EL (cell line): ENCODE results near the gene EPGN.
A peak's percentile ranks its signal among the peaks of the same experiment; 100 is the strongest.

Source experiments
- DNase-seq: peaks from one replicate; pipeline ENCODE4 v3.0.0-alpha.2; 2016

The EPGN gene, protein sequence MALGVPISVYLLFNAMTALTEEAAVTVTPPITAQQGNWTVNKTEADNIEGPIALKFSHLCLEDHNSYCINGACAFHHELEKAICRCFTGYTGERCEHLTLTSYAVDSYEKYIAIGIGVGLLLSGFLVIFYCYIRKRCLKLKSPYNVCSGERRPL

DNA sequence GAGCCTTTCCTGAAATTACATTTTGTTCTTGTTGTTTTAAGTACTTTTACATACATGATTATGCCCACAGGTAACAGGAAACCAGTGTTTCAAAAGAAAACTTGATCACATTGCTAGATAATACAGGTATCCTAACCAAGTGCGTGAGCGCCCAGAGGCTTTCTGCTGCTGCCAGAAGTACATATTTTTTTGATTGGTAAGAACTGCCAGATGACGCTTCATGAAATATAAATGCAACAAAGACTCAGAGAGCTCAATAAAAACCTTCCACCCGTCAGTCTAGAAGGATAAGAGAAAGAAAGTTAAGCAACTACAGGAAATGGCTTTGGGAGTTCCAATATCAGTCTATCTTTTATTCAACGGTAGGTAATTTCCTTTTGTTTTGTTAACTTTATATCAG is at the start of gene EPGN:
EPGN (plus strand) TSS at position 256 of the 400 bp plus-strand sequence; CDS start at position 320, 64 bp downstream.
- no peak for DNase-seq

DNA sequence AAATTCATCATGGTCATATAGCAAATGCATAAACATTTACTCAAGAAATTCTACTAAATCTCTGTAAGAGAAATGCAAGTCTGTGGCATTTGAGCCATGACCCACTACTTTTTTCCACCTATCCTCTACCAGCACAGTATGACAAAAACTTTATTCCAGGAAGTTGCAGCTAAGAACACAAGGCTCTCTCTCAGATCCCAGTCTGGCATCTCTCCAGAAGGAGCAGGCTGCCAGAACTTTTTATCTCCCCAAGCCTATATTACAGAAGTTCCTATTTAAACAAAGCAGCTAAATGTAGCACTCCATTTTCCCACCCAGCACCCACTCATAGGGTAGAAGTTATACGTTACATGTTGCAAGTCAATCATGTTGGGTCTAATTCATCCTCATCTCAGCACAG is 49.3 kb upstream of the EPGN start:
- DNase-seq = peak; percentile 11

DNA sequence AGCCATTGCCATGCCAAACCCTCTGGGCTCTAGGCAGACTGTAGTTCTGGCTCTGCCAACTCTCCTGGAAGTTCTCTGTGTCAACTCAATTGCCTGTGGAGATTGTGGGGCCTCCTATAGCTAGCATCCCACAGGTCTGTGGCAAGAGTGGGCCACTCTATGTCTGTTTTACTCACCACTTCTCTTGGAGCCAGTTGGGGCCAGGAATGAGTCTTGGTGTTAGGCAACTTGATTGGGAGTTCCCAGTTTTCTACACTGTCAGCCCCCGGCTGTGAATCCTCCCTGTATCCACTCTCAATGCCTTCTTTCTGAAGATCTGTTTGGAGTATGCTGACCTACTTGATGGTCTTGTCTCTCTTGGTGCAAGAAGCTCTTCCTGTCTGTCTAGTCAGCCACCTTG is 48.2 kb upstream of the EPGN start:
- DNase-seq = no peak

DNA sequence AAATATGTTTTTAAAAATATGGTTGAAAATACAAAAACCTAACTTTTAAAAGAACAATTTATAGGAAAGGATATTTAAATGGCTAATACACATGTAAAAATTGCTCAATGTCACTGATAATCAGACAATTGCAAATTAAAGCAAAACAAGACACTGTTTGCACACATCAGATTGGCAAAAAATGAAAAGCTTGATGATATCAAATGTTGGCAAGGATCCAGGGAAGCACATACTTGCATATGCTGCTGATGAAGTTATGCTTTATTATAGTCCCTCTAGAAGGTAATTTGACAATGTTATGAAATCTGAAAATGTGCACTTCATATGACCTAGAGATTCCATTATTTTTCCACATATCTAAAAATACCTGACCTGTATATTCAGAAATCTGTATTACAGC is 45.7 kb upstream of the EPGN start:
- peak; percentile 4 for DNase-seq

DNA sequence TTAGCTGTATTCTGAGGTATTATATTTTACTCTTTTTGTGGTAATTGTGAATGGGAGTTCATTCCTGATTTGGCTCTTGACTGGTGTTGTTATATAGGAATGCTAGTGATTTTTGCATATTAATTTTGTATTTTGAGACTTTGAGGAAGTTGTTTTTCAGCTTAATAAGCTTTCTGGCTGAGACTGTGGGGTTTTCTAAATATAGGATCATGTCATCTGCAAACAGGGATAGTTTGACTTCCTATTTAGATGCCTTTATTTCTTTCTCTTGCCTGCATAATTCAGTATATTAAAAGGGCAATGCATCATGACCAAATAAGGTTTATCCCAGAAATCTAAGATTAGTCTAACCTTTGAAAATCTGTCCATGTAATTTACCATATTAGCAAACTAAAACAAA is 44.7 kb upstream of the EPGN start:
- no peak for DNase-seq

DNA sequence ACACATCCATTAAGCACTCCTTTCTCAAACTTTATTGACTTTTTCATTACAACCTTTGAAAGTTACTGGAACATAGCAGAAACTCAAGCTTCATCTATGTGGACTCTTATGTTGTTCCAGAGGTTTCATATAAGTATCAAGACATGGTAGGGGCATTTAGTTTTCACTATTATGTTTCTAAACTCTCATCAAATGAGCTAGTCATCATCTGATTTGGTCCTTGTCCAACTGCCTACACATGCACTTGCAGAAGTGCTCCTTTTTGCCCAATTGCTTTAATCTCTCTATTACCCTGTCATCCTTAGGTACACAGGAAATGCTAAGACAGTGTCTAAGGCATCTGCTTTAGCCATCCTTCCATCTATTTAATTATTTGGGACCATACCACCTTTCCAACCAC is 42.2 kb upstream of the EPGN start:
- DNase-seq = peak; percentile 7

DNA sequence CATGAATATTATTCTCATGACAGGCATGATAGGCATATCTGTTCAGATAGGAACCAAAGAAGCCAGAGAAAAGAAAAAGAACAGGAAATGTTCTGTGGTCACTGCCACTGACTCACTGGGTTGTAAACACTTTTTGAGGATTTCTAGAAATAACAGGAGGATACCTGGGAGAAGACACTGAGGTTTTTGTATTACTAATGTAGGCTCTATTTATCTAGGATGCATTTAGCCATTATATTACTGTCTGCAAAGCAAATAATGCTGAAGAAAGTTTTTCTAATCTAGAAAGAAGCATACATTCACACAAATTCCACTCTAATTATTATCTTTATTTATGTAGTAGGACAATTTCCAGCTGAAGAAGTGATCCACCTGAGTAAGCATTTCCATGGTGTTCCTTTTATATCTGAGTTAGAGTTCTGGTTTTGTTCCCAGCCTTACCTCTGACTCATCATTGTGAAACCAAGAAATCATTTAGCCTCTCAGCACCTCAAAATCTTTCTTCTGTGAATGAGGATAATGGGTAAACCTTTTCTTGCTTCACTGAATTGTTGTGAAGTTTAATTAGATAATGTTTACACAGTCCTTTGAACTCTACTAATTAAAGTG is 40.2 kb upstream of the EPGN start:
- DNase-seq = peak; percentile 66

DNA sequence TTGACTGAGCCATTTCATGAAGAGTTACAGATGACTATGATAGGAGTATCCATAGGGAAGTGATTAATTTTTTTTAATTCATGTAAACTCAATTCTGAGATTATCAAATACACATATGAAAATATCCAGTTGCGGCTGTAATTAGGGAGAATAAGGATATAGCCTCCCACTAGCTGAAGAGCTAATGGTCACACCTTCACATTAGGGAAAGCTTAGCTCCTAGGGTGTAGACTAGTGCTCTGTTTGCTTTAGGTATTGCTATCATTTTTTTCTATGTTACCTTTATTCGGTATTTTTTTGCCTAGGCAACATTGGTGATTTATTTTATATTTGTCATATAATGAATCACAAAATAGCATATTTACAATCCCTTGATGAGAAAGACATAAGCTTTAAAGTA is 39.6 kb upstream of the EPGN start:
- DNase-seq = no peak

DNA sequence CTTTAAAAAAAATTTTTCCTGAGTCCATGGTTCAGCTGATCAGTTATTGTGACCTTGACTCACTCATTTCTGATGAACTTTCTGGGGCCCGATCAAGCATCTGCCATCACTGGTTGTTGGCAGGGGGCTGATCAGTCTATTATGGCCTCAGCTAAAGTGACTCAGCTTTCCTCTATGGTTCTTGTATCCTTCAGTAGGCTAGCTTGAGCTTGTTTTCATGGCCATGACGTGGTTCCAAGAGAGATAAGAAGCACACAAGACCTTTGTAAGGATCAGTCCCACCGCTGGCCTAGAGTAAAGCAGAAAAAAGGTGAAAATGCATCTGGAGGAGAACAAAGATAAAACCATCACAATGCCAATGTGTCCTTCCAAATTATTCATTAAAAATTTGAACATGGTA is 29.8 kb upstream of the EPGN start:
- DNase-seq = no peak

DNA sequence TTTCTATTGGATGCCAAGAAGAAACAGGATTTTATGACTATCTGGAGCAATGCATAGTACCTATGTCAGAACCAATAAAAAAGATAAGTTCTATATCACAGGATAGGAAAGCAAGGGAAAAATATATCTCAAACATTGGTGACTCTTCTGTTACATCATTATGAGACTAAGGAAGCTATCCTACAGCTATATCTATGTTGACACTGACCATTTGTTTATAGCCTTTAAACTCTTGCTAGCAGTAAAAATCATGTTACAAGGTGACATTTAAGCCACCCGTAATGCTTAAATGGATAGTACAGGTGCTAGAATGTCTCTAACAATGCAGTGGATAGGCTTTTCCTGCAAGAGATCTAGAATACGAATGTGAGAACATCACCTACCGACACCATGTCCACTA is 28.6 kb upstream of the EPGN start:
- DNase-seq = no peak

DNA sequence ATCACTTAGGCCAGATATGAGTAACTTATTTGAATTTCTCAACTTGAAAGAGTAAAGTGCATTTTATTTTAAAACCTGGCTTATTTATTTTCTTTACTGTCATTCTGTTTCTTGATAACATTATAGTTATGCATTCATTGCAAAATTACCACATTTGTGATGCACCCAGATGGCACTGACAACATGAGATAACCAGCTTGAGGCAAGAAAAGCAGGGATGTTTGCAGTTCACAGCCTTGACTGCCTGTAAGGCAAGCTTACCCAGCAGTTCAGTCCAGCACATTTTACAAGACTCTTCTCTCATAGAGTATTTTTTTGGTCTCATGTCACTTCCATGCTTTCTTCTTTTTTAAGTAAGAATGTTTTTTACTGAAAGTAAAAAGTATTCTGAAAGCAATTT is 25.3 kb upstream of the EPGN start:
- DNase-seq = peak; percentile 26

DNA sequence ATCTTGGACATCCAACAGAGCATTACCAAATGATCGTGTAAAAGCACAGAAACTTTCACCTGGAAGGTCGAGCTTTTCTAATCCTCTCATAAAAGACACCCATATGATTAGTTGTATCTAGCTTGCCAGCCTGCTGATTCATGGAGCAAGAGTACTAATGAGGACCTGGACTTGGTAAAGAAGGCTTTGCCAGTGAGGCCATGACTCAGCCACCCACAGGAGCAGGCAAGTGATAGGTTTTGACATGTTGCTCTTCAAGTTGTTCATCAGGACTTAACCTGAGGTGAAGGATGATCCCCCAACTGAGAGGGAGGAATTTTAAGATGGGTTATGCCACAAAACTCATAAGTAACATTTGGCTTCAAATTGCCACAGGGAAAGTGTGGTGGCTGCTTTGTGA is 24.7 kb upstream of the EPGN start:
- DNase-seq = peak; percentile 87

DNA sequence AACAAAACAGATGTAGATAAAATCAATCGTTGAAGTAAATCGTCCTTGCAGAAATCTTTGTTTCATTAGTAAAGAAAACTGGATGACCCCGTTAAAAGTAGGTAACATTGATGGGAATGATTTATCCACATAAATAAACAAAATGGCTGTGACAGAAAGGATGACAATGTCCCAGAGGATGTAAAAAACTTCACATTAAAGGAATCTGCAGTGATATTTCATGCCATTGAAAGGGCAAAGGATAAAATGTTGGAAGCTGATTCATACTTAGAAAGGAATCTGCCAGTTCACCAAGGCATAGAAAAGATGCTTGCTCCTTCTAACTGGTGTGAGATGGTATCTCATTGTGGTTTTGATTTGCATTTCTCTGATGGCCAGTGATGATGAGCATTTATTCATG is 24.2 kb upstream of the EPGN start:
- peak; percentile 91 for DNase-seq

DNA sequence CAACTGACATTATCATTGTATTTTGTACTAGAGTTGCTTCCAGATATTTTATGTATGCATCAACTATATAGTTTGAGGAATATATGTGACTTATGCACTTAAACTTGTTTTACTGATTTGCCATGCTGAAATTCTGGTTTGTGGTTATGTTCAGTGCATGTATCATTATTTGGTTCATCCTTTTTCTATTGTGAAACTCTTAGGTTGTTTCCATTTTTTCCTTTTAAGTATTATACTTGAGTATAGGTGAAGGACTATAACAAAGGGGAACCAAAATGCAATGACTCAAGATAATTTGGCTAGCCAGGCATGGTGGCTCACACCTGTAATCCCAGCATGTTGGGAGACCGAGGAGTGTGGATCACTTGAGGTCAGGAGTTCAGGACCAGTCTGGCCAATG is 21.1 kb upstream of the EPGN start:
- DNase-seq = no peak

DNA sequence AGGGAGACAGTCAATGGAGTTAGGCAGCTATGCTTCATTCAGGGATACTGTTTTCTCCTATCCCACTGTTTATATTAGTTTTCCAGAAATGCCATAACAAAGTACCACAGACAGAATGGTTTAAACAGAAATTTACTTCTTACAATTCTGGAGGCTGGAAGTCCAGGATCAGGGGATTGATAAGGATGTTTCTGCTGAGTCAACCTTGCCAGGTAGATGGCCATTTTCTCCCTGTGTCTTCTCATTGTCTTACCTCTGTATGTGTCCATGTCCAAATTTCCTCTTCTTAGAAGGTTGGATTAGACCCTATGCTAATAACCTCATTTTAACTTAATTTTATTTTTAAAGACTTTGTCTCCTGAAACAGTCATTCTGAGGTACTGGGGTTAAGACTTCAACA is 20.5 kb upstream of the EPGN start:
- DNase-seq = no peak

DNA sequence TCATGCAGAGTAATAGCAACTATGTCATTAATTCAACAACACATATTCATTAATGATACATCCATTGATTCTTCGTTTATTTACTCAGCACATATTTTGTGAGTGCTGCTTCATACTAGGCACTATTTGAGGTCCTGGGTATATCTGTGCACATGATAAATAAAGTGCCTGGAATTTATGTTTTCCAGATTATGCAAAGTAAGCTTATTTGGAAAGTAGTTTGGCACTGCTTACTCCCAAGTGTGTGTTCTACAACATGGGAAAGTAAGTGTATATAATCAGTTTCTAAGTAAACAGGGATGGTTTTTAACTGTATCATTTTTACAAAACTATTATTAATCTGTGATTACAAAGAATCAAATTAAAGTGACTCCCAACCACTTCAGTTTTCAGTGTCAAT is 16.8 kb upstream of the EPGN start:
- no peak for DNase-seq

DNA sequence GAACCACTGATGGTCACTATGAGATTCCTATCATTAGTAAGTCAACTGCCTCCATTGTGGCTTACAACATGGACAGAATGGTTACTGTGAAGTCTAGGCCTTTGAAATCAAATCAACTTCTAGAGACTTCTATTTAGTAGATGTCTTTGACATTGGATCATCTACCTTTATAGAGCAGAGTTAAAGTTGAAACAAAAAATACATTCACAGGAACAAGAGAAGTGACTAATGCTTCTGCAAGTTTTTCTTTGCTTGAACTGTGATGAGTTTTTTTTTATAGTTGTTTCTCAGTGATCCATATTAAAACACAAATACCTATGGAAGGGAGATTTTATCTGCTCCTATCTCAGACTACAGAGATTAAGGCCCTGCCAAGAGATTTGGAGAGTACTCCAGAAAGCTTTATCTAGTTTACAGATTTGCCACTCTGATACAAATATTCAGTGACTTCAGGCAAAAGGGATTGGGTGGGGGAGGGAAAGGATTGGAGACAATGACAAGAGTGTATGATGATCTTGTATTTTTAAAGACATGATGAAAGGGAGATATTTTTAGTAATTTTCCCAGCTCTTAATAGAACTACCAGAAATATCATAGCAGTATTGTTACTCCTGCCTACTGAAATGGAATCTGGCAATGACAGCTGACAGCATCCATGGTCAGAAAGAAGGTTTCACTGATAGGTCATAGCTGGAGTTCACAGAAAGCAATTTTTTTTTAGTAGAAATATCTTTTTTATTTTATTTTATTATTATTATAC is 16.0 kb upstream of the EPGN start:
- DNase-seq = no peak

DNA sequence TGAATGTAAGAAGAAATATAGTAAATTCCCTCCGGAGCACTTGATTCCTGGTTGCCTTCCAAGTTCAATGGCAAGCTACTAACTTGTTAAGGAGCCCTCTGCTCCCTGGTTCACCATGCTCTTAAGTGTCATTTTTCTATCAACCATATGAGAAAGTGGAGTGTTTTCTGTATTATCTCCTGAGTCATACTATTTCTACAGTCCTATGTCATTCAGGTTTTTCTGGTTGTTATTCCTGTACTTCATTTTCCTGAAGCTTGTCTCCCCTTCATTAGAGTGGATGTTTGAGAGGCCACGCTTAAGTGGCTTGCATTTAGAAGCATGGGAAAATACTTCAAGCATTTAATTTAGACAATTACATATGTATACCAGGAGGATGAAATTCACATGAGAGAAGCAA is 14.7 kb upstream of the EPGN start:
- no peak for DNase-seq

DNA sequence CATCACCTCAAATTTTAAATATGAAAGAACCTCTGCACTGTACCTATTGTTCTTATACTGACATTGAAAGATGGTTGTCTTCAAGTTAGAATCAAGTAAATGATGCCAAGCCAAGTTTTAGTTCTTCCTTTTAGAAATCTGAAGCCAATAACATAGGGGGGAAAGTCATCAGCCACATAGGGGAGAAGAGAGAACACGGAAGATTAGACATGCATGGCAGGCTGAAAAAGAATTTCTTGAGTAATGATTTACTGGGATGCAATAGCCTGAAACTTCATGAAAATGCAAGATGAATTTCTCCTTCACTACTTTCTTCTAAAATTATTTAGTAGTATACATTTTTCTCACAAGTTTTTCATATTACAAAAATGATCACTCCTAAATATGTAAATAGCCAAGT is 13.6 kb upstream of the EPGN start:
- DNase-seq = no peak

DNA sequence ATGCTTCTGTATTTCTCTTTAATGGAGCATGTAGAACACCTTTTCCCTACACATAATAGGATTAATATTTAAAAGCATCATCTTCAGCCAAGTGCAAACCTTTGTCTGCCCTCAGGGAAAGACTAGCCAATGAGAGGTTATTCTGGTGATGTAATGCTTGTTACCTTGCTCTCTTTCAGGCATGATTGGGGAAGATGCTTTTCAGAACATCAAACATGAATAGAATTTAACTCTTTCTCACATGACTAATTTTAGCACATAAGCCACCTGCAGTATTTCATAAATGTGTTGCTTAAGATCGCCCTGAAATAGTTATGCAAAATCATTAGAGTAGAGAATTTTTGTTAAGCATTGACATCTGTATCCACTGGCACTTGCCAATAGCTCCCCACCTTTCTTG is 10.7 kb upstream of the EPGN start:
- DNase-seq = no peak

DNA sequence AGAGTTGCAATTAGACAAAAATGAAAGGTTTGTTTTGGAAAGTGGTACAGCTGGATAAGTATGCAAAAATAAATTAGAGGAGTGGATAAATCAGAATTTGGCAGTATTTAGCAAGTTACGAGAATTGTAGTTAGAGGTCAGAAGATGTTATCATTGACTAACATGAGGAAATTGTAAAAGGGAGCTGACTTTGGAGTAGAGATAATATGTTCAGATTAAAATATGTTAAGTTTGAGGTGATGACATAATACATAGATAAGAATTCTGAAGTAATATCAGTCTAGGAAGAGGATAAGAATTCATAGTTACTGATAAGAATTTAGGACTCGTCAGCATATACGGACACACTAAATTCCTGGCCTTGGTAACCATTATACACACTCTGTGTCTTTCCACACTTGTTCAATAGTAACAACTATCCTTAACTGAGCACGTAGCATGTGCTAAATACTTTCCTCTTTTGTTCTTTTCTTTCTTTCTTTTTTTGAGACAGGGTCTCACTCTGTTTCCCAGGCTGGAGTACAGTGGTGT is 4.1 kb upstream of the EPGN start:
- DNase-seq = no peak

DNA sequence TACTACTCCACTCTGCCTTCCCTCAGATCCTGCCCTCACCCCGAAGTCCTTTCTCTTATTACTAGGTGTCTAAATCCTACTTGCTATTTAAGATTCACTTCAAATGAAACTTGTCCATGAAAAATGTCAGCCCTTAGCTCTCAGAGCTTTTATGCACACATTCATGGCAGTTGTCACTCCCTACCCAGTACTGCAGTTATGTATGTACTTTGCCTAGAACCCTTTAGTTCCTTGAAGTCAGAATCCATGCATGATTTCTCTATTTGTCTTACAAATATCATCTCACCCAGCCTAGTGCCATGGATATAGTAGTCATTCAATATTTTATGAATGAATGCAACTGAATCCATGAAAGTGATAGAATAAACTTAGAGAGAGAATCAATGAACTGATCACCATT is 3.3 kb upstream of the EPGN start:
- DNase-seq = no peak

DNA sequence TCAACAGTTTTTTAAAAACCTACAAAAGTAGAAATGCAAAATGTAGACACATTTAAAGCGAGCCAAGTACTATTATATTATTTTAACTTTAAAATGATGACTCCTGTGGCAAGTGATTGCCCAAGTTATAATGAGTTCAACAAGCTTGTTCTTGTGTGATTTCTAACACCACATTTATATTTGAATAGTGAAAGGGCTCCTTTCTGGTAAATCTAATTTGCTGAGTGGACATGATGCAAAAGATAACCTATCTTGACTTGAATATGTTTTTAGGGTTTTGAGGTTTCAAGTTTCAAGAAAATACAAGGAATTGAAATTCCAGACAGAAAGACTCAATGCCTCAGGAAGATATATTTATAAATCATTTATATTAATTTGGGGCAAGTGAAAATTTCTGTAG is 1.1 kb upstream of the EPGN start:
- DNase-seq = no peak

DNA sequence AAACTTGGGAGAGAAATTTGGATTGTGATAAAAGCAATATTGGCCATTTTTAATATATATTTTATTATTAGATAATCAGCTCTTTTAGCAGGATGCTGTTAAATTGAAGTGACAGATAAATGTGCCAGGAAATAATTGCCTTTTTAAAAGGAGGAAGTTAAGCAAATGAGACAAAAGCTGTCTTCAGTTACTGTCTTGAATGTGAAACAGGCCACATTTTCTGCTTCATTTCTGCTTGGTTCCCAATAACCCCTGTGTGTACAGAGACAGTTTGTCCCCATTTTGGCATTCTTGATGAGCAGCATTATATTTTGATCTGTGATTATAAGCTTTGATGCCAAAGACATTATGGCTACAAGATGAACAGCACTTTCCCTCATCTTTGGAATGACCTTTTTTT is 953 bp downstream of the EPGN start:
- no peak for DNase-seq
